GM10248 (cell line): ENCODE results near the gene ARVCF.
"Not testable (repeated sequence)": the region's sequence is repeated elsewhere in the genome, so short reads cannot be mapped to it uniquely, and the experiment has no call there.

Experiments used
- CTCF ChIA-PET: fragments of 300-600 bp; sonication (Branson Sonifier 250); formaldehyde crosslinking; extraction: SDS; loops from one replicate; lab custom pipeline; 2021; ENCODE audit warnings: antibody characterized with exemption; lab: Yijun Ruan, JAX
- POLR2A ChIA-PET: fragments of 350-650 bp; sonication (Branson Sonifier 250); formaldehyde crosslinking; extraction: SDS; loops from one replicate; lab custom pipeline; 2020; ENCODE audit warnings: antibody characterized with exemption; lab: Yijun Ruan, JAX
- DNase-seq: peaks from one replicate; pipeline ENCODE4 v3.0.0; 2012; ENCODE audit errors: extremely low spot score
- TF ChIP-seq, protein P1 (sequence below): IDR thresholded peaks from 2 replicates; pipeline ENCODE4 v1.5.1; 2012; ENCODE audit warnings: mild to moderate bottlenecking, low read depth; ENCODE audit errors: extremely low read depth, missing control alignments, control extremely low read depth

The ARVCF gene

GRCh38 chr22:19931514-19931913, 85.1 kb downstream of the ARVCF start:
- POLR2A ChIA-PET, result no interaction called here
- TF ChIP-seq, protein P1, sequence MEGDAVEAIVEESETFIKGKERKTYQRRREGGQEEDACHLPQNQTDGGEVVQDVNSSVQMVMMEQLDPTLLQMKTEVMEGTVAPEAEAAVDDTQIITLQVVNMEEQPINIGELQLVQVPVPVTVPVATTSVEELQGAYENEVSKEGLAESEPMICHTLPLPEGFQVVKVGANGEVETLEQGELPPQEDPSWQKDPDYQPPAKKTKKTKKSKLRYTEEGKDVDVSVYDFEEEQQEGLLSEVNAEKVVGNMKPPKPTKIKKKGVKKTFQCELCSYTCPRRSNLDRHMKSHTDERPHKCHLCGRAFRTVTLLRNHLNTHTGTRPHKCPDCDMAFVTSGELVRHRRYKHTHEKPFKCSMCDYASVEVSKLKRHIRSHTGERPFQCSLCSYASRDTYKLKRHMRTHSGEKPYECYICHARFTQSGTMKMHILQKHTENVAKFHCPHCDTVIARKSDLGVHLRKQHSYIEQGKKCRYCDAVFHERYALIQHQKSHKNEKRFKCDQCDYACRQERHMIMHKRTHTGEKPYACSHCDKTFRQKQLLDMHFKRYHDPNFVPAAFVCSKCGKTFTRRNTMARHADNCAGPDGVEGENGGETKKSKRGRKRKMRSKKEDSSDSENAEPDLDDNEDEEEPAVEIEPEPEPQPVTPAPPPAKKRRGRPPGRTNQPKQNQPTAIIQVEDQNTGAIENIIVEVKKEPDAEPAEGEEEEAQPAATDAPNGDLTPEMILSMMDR, result no peak
- DNase-seq, result no peak
- CTCF ChIA-PET, result interaction anchor here (2.6 kb wide), 1 partner anchor 201 kb away, joined by 7 read pairs; no protein-coding TSS in a partner anchor

DNA sequence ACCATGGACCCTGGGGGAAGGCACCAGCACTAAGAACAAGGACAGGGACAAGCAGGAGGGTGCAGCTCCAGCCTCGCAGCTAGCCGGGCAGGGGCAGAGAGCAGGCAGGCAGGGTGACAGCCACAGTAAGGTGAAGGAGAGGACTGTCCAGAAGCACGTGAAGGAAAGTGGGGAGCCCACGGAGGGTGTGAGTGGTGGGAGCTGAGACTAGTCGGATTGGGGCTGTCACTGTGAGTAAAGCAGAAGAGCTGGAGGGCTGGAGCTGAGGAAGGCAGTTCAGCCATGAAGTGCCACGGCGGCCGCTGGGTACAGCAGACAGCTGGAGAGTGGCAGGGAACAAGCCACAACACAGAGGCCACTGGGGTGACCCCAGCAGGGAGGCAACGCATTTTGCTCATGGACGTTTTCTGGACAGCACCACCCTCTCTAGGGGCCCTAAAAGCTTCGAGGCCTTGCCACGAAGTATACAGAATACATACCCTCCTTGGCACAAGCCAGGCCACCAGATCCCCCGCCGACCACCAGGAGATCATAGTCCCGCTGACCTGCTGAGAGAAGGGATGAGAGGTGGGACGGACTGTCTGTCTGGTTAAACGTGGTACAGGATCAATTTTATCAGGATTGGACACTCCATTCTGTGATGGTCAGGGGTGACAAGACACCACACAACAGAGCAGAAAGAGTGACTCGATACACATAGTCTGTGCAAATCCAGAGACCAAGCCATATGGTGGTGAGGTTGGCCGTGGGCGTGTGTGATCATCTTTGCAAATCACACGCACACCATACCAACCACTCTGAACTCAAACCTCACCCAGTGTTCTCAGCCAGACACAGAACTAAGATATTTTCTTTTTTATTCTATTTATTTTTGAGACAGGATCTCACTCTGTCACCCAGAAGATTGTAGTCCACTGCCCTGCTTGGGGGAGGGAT, 85.8 kb downstream of the ARVCF start:
- DNase-seq, result no peak
- ChIA-PET CTCF (interaction anchor here (1.6 to 2.6 kb wide), 2 partner anchors 20 to 201 kb away, joined by 4 to 7 read pairs; no protein-coding TSS in a partner anchor), POLR2A (no interaction called here)
- TF ChIP-seq, protein P1, result no peak

- POLR2A ChIA-PET, result no interaction called here
- CTCF ChIA-PET, result interaction anchor here (1.6 to 2.6 kb wide), 2 partner anchors 20 to 200 kb away, joined by 4 to 7 read pairs; no protein-coding TSS in a partner anchor
These were observed 86.8 kb downstream of the ARVCF start for GRCh38 chr22:19929586-19930550.

GRCh38 chr22:19928207-19928606, 88.4 kb downstream of the ARVCF start:
- no peak for DNase-seq
- TF ChIP-seq, protein P1, result no peak
- POLR2A ChIA-PET, result no interaction called here
- CTCF ChIA-PET, result interaction anchor here (1.3 kb wide), 1 partner anchor 198 kb away, joined by 4 read pairs; no protein-coding TSS in a partner anchor

More at GRCh38 chr22:19929586-19930550, 86.8 kb downstream of the ARVCF start:
- TF ChIP-seq, protein P1, result no peak
- DNase-seq, result no peak

DNA sequence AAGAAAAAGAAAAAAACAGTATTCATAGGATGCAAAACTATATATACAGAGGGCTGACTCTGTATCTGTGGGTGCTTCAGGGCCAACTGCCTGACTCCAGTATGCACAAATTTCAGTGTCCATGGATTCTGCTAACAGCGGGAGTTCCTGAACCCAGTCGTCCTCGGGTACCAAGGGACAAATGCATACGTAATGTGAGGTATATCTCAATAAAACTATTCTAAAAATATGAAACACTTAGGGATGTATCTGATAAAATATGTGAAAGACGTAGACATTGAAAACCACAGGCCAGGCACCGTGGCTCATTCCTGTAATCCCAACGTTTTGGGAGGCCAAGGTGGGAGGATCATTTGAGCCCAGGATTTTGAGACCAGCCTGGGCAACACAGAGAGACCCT, 88.9 kb downstream of the ARVCF start:
- ChIA-PET POLR2A (no interaction called here), CTCF (interaction anchor here (1.3 kb wide), 1 partner anchor 198 kb away, joined by 4 read pairs; no protein-coding TSS in a partner anchor)
- TF ChIP-seq, protein P1, result no peak
- no peak for DNase-seq

GRCh38 chr22:19926028-19926427, 90.6 kb downstream of the ARVCF start:
- DNase-seq, POLR2A ChIA-PET: not testable (repeated sequence)
- CTCF ChIA-PET, result interaction anchor here (0.9 kb wide), 1 partner anchor 16 kb away, joined by 3 read pairs; no protein-coding TSS in a partner anchor
